Osteoblast (primary cell): ENCODE data around the gene TCFL5. TPM values are rescaled to one million over a fixed set of nuclear protein-coding genes. Genes with fewer than 3 reads are reported as not detected.

ENCODE experiments used
- DNase-seq: peaks from one replicate; pipeline ENCODE4 v3.0.0; 2011; ENCODE audit warnings: low spot score, mixed read lengths; ENCODE audit not compliant: insufficient read length; ENCODE audit errors: missing footprints
- H2AFZ ChIP-seq: 2 replicates; pipeline ENCODE4 v1.6.0; 2011; ENCODE audit warnings: mild to moderate bottlenecking, low read length
- H3K27ac ChIP-seq: 2 replicates; pipeline ENCODE4 v1.5.1; 2011; ENCODE audit warnings: mild to moderate bottlenecking, low read depth, low read length, moderate library complexity
- H3K27me3 ChIP-seq: 2 replicates; pipeline ENCODE4 v1.6.0; 2012; ENCODE audit warnings: mild to moderate bottlenecking, control low read depth, inconsistent platforms, low read length, moderate library complexity; ENCODE audit not compliant: insufficient read depth
- H3K36me3 ChIP-seq: 2 replicates; pipeline ENCODE4 v1.5.1; 2011; ENCODE audit warnings: mild to moderate bottlenecking, low read length, control low read depth, moderate library complexity; ENCODE audit not compliant: insufficient read depth
- H3K4me1 ChIP-seq: 2 replicates; pipeline ENCODE4 v1.5.1; 2011; ENCODE audit warnings: mild to moderate bottlenecking, low read length, control low read depth, moderate library complexity; ENCODE audit not compliant: insufficient read depth
- H3K4me2 ChIP-seq: 2 replicates; pipeline ENCODE4 v1.6.0; 2011; ENCODE audit warnings: mild to moderate bottlenecking, low read length; ENCODE audit not compliant: insufficient read depth
- H3K4me3 ChIP-seq: fragments of 200-600 bp; sonication (generic); 3 replicates; pipeline ENCODE4 v1.5.1; 2012; ENCODE audit warnings: mild to moderate bottlenecking, low read length, inconsistent platforms; ENCODE audit not compliant: insufficient read depth
- H3K79me2 ChIP-seq: 2 replicates; pipeline ENCODE4 v1.6.0; 2012; ENCODE audit warnings: mild to moderate bottlenecking, low read length, control low read depth, inconsistent platforms; ENCODE audit not compliant: insufficient read depth
- H3K9me3 ChIP-seq: 2 replicates; pipeline ENCODE4 v1.5.1; 2011; ENCODE audit warnings: low read depth, low read length, control low read depth
- H4K20me1 ChIP-seq: 2 replicates; pipeline ENCODE4 v1.6.0; 2012; ENCODE audit warnings: mild to moderate bottlenecking, low read length, control low read depth; ENCODE audit not compliant: insufficient read depth
- total RNA-seq: library from RNA; depleted of rRNA; stranded (reverse); fragments of >200 nt; gene quantifications from 2 replicates; pipeline ENCODE4 v1.2.3, GENCODE V29; 2012
- TF ChIP-seq, protein P1 (sequence below): IDR thresholded peaks from 2 replicates; pipeline ENCODE4 v1.5.1; 2011; ENCODE audit warnings: mild to moderate bottlenecking, low read depth, low read length, moderate library complexity; ENCODE audit errors: extremely low read depth

The TCFL5 gene
- total RNA-seq, 1 donor, result 13.0 TPM

DNA sequence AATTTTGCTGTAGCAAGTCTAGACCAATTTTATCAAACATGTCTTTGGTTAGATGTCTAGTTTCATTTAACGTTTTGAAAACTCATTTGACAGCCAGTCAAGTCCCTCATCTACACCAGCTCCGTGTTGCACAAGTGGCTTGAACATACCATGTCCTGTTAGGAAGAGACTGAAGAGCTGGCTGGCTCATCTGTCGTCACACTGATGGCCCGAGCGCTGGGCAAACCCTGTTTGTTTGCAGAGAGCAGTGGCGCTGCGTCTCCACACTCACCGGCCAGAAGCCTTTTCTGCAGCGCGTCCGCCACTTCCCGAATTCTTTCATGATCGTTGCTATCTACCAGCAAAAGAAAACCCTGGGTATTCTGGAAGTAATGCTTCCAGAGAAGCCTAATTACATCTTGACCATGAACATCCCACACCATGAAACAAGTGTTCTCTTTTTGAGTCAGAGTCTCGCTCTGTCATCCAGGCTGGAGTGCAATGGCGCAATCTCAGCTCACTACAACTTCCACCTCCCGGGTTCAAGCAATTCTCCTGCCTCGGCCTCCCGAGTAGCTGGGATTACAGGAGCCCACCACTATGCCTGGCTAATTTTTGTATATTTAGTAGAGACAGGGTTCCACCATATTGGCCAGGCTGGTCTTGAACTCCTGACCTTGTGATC, 10.7 kb upstream of the TCFL5 start:
- TF ChIP-seq, protein P1, sequence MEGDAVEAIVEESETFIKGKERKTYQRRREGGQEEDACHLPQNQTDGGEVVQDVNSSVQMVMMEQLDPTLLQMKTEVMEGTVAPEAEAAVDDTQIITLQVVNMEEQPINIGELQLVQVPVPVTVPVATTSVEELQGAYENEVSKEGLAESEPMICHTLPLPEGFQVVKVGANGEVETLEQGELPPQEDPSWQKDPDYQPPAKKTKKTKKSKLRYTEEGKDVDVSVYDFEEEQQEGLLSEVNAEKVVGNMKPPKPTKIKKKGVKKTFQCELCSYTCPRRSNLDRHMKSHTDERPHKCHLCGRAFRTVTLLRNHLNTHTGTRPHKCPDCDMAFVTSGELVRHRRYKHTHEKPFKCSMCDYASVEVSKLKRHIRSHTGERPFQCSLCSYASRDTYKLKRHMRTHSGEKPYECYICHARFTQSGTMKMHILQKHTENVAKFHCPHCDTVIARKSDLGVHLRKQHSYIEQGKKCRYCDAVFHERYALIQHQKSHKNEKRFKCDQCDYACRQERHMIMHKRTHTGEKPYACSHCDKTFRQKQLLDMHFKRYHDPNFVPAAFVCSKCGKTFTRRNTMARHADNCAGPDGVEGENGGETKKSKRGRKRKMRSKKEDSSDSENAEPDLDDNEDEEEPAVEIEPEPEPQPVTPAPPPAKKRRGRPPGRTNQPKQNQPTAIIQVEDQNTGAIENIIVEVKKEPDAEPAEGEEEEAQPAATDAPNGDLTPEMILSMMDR, result no peak
- H3K27ac ChIP-seq, result no peak overlapping the region

DNA sequence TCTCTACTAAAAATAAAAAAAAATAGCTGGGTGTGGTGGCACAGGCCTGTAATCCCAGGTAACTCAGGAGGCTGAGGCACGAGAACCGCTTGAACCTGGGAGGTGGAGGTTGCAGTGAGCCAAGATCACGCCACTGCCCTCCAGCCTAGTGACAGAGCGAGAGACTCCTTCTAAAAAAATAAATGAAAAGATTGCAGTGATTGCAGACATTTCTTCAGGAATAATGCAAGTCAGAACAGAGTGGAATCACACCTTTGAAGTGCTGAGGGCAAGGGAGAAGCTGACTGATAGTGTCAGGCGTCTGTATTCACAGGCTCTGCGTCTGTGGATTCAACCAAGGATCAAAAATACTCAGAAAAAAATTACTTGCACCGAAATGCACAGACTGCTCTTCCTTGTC, 2.6 kb upstream of the TCFL5 start:
- TF ChIP-seq, protein P1, result no peak
- peaks cover 14% of the 10 kb centered on the region for H3K79me2 ChIP-seq
- peaks cover 8% of the 10 kb centered on the region for H3K4me1 ChIP-seq
- no peaks in the 10 kb centered on the region for H3K27me3 ChIP-seq
- no peaks in the 10 kb centered on the region for H3K9me3 ChIP-seq
- no peaks in the 10 kb centered on the region for H3K36me3 ChIP-seq
- DNase-seq, result no peak
- H3K27ac ChIP-seq, result no peak overlapping the region
- H3K4me3 ChIP-seq, result no peak overlapping the region
- peaks cover 6% of the 10 kb centered on the region for H4K20me1 ChIP-seq
- H2AFZ ChIP-seq, result no peak overlapping the region
- no peak overlapping the region for H3K4me2 ChIP-seq

More for the DNA sequence above, 10.7 kb upstream of the TCFL5 start:
- Histone ChIP-seq H4K20me1 (no peaks in the 10 kb centered on the region), H2AFZ (no peak overlapping the region), H3K79me2 (no peaks in the 10 kb centered on the region), H3K4me2 (no peak overlapping the region), H3K4me1 (no peaks in the 10 kb centered on the region), H3K4me3 (no peak overlapping the region), H3K9me3 (no peaks in the 10 kb centered on the region), H3K27me3 (no peaks in the 10 kb centered on the region), H3K36me3 (no peaks in the 10 kb centered on the region)
- peak; percentile 2 for DNase-seq

DNA sequence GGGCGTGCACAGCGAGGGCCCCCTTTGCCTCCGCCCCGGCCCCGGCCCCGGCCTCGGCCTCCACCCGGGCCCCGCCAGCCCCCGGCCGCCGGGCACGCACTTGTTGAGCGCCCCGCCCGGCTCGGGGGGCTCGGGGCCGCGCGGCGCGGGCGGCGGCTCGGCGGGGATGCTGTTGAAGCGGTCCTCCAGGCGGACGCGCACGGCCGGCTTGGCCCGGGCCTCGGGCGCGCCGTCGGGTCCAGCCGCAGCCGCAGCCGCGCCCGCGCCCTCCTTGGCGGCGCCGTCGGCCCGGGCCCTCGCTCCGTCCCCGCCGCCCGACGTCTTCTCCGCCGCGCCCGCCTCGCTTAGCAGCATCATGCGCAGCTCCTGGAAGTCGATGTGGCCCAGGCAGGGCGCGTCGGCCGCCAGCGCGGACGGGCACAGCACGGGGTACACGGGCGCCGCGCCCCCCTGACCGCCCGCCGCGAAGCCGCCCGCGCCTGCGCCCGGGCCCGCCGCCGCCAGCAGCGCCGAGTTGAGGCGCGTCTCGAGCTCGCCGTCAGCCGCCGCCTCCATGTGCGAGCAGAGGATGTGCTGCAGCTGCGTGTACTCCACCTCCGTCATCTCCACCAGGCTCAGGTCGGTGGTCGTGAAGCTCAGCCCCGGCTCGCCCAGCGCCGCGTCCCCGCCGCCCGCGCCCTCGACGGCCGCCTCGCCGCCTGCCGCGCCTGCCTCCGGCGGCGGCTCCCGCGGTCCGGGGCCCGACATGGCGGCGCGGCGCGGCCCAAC, 514 bp downstream of the TCFL5 start:
- Histone ChIP-seq H3K27me3 (no peaks in the 10 kb centered on the region), H3K4me2 (peak overlapping the region; percentile 82), H3K36me3 (peaks cover 13% of the 10 kb centered on the region), H2AFZ (peak overlapping the region; percentile 46), H3K27ac (no peak overlapping the region), H3K4me1 (peaks cover 8% of the 10 kb centered on the region), H4K20me1 (peaks cover 15% of the 10 kb centered on the region), H3K4me3 (peak overlapping the region; percentile 69), H3K79me2 (peaks cover 31% of the 10 kb centered on the region), H3K9me3 (no peaks in the 10 kb centered on the region)
- peak; percentile 90 for DNase-seq
- TF ChIP-seq, protein P1, result no peak

DNA sequence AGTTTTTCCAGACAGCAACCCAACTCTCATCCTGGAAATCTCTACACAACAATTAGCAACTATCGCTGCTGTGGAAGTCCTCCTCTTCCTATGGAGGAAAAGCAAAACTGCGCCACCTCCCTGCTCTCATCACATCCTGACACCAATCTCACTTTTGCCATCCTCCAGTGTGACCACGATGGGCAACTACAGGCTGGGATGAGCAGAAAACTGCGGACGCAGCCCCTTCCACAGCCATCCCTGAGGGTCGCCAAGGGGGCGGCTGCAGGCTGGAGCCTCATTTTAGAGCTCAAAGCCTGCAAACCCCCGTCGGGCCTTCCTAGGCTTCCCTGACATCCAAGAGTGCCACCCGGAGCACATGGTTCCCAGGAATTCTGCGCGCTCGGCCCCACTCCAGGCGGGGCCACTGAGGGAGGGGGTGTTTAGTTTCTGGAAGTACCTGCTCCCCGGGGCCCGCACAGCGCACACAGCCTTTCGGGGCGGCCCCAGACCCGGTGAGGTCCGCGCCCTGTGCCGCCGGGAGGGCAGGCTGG, 1.2 kb downstream of the TCFL5 start:
- Histone ChIP-seq H3K4me2 (peak overlapping the region; percentile 82), H3K9me3 (no peaks in the 10 kb centered on the region), H3K4me3 (peak overlapping the region; percentile 65), H3K27me3 (no peaks in the 10 kb centered on the region), H3K36me3 (peaks cover 18% of the 10 kb centered on the region), H3K27ac (no peak overlapping the region), H2AFZ (peak overlapping the region; percentile 73), H3K4me1 (peaks cover 8% of the 10 kb centered on the region), H3K79me2 (peaks cover 31% of the 10 kb centered on the region), H4K20me1 (peaks cover 15% of the 10 kb centered on the region)
- TF ChIP-seq, protein P1, result peak; percentile 22
- DNase-seq, result peak; percentile 73
